ENCODE measurements around the gene C3orf62.

DNA sequence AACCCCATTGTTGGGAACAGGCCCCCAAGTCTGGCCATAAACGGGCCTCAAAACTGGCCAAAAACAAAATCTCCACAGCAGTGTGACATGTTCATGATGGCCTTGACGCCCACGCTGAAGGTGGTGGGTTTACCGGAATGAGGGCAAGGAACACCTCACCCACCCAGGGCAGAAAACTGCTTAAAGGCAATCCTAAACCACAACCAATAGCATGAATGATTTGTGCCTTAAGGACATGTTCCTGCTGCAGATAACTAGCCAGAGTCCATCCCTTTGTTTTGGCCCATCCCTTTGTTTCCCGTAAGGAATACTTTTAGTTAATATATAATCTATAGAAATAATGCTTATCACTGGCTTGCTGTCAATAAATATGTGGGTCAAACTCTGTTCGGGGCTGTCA lies 57.9 kb downstream of the C3orf62 start:
- TF ChIP-seq, protein P1, sequence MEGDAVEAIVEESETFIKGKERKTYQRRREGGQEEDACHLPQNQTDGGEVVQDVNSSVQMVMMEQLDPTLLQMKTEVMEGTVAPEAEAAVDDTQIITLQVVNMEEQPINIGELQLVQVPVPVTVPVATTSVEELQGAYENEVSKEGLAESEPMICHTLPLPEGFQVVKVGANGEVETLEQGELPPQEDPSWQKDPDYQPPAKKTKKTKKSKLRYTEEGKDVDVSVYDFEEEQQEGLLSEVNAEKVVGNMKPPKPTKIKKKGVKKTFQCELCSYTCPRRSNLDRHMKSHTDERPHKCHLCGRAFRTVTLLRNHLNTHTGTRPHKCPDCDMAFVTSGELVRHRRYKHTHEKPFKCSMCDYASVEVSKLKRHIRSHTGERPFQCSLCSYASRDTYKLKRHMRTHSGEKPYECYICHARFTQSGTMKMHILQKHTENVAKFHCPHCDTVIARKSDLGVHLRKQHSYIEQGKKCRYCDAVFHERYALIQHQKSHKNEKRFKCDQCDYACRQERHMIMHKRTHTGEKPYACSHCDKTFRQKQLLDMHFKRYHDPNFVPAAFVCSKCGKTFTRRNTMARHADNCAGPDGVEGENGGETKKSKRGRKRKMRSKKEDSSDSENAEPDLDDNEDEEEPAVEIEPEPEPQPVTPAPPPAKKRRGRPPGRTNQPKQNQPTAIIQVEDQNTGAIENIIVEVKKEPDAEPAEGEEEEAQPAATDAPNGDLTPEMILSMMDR (IDR thresholded peaks at IDR 0.05) = no peak
- TF ChIP-seq EZH2phosphoT487 (IDR thresholded peaks at IDR 0.05) (no peak), EZH2 (IDR thresholded peaks at IDR 0.05) (no peak)
